HG02840 (cell line): ENCODE results near the gene CDKN2A.

Experiments
- ATAC-seq: cut with Tn5 transposase; IDR thresholded peaks from one replicate; pipeline ENCODE4 v1.9.1; 2021; ENCODE audit warnings: mild to moderate bottlenecking, moderate library complexity, moderate number of reproducible peaks; ENCODE audit not compliant: unreplicated experiment, low FRiP score

Gene CDKN2A

DNA sequence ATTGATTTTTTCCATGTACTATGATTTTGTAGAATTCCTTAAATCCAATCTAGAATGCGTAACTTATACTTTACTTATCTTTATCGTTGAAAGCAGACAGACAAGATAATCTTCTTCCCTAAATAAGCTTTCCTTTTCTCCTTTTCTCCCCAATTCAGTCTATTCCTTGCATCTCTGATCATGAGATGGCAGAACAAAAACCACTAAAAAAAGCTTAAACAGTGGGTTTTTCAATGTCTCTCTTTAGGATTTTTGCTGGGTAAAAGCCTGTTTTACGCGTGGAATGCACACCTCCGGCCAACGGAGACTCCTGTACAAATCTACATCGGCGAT, 14.2 kb upstream of the CDKN2A start:
- ATAC-seq = no peak

DNA sequence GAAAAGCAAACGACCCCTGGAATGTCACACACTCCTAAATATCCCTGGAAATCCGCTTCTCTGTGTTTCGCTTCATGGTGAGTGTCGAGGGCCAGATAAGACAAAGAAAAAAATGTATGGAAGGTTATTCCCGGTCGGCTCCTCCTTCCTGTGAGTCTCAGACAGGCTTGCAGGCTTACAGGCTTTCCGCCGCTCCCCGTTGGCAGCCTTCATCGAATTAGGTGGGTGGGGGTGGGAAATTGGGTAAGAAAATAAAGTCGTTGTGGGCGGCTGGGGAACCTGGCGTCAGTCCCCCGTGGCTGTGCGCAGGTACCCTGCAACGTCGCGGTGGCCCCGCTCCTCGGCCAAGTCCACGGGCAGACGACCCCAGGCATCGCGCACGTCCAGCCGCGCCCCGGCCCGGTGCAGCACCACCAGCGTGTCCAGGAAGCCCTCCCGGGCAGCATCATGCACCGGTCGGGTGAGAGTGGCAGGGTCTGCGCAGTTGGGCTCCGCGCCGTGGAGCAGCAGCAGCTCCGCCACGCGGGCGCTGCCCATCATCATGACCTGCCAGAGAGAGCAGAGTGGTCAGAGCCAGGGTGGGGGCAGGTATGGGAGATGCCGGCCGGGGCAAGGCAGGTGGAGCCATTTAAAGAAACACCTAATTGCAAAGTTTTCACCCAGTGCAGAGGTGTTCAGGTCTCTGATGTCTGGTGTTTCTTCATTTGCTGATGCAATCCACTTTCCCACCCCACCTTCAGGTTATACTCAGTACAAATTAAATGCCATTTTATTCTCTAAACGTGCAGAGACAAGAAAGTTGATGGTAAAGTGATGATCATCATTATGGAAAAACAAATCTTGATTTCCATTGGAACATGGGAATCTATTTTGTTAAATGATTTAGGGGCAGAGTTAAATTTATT, 11.8 kb upstream of the CDKN2A start:
- ATAC-seq = no peak

DNA sequence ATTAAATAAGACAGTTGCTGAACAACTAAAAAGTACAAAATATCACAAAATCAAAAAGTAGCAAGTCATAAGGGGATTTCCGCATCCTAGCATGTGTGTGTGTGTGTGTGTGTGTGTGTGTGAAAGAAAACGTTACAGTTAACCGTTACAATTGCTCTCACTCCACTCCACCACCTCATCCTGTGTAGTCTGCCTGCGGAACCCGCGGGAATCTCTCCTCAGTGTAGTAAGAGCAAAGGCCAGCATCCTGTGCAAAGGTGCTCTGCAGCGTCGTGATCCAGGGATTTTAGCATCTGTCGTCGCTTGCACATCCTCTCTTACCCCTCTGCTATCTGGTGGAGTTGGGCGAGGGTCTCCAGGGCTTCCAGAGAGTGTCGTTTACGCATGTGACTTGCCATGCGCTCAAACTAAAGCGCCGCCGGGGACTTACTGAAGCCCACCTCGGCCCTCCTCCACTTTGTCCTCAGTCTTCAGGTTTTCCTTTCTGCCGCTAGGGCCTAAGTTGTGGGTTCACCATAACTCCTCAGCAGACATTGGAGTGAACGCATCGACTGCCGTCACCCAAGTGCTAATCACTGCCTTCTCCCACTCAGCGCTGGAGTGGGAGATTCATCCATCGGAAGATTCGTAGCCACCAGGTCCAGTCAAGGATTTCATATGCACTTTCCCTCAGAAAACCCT, 11.0 kb upstream of the CDKN2A start:
- no peak for ATAC-seq

- ATAC-seq = no peak
Measured at GRCh38 chr9:22002038-22002437, 7.8 kb upstream of the CDKN2A start.

GRCh38 chr9:21998026-21998425, 3.8 kb upstream of the CDKN2A start:
- no peak for ATAC-seq

- ATAC-seq = no peak
Measured at GRCh38 chr9:21997480-21997879, 3.3 kb upstream of the CDKN2A start.

- no peak for ATAC-seq
Measured at GRCh38 chr9:21996858-21997257, 2.7 kb upstream of the CDKN2A start.

GRCh38 chr9:21996438-21996837, 2.2 kb upstream of the CDKN2A start:
- ATAC-seq = no peak

- ATAC-seq = no peak
Measured at GRCh38 chr9:21995666-21996398, 1.6 kb upstream of the CDKN2A start.

- ATAC-seq = peak; percentile 87
Measured at GRCh38 chr9:21995006-21995665, 944 bp upstream of the CDKN2A start.

DNA sequence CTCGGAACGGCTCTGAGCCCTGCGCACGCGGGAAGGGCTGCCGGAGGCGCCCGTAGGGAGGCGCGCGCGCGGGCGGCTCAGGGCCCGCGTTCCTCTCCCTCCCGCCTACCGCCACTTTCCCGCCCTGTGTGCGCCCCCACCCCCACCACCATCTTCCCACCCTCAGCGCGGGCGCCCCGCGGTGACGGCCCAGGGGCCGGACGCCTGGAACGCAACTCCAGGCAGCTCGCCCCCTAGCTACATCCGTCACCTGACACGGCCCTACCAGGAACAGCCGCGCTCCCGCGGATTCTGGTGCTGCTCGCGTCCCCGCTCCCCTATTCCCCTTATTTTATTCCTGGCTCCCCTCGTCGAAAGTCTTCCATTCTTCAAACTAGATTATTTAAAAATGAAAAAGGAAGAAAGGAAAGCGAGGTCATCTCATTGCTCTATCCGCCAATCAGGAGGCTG, 389 bp upstream of the CDKN2A start, which contains the start of gene CDKN2B-AS1:
CDKN2B-AS1 (plus strand) TSS at position 236 of the 450 bp plus-strand sequence.
- ATAC-seq = peak; percentile 40

DNA sequence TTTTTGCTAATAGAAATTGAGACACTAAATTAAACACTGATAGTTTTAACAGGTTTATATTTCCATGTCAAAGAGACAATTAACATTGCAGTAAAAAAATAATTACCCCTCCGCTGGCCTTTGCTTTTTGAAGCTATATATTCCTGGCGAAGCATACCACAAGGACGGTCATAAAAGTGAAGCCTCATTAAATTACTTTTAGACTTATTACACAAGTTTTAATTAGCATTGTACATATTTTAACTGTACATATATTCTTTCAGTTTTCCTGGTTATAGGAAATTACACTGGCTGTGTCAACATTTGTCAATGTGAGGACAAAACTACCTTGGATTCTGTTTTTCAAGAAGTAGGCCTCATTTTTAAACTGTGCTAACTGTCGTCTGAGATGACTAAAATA, 1.2 kb downstream of the CDKN2A start:
- no peak for ATAC-seq

DNA sequence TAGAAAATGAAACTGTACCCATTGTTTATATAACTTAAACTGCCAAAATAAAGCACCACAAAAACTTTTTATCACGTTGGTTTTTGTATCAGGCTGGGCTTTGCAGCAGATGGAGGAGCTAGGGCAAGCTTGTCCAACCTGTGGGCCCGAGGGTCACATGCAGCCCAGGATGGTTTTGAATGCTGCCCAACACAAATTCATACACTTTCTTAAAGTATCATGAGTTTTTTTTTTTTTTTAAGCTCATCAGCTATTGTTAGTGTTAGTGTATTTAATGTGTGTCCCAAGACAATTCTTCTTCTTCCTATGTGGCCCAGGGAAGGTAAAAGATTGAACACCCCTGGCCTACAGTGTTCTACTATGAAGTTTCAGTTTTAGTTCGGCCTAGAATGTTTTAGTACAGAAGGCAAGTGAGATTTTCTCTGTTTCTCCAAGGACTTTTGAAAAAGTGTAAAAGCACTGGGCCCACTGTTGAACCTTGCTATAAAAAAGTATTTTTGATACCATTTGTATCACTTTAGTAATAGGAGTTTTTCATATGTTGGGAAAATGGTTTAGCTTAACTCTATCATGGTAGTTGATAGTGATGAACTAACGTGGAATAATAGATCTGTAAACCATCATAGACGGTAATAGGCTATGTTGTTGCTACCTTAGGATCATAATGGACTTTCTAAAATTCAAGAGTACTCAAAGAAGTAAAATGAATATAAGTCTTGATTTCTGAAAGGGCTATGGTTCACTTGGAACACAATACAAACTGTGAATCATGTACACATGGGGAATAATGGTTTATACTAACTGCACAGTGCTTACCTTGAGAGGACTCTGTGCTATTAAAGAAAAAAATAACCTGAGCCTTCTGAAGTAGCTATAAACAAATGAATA, 2.9 kb downstream of the CDKN2A start:
- ATAC-seq = no peak

- no peak for ATAC-seq
Measured at GRCh38 chr9:21989440-21990189, 4.6 kb downstream of the CDKN2A start.

GRCh38 chr9:21988056-21988990, 5.9 kb downstream of the CDKN2A start:
- no peak for ATAC-seq

GRCh38 chr9:21985964-21986667, 8.1 kb downstream of the CDKN2A start:
- peak; percentile 52 for ATAC-seq

DNA sequence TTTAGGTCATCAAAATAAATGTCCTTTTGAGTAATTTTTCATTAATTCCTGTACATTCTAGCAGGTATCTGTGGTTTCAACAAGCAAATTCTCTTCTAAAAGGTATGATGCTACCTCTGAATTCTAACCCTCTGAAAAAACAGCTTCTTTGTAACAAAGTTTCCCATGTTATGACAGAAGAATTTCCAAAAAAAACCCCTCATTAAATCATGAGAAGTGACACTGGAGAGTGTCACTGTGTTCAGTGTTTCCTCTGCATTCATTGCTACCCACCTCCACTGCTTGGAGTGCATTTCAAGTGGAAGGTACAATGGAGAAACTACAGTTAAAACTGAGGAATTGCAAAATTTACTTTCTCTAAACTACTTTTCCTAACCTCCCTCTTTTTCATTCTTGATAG, 10.1 kb downstream of the CDKN2A start:
- no peak for ATAC-seq
